K562 (cell line): ENCODE data around the gene LTA4H. TPM values are rescaled to one million over a fixed set of nuclear protein-coding genes. Genes with fewer than 3 reads are reported as not detected.

Experiments
- ATAC-seq: fragments of 200-7000 bp; cut with Tn5 transposase; 3 replicates; pipeline ENCODE4 v1.9.1; 2020; ENCODE audit warnings: moderate library complexity
- BruUV-seq: library from RNA; stranded (reverse); fragments of 400-500 nt; replicated peaks from 2 replicates; lab custom pipeline; 2021; lab: Mats Ljungman, UMichigan
- CTCF ChIA-PET: fragments of 300-600 bp; formaldehyde crosslinking; extraction: SDS; loops from one replicate; lab custom pipeline; 2021; ENCODE audit warnings: low intra/inter-chr PET ratio; lab: Yijun Ruan, JAX
- POLR2A ChIA-PET: fragments of 300-600, 350-650 bp; sonication (Branson Sonifier 250); formaldehyde crosslinking; extraction: SDS; loops from one replicate; lab custom pipeline; 2021; ENCODE audit warnings: antibody characterized with exemption, inconsistent platforms; lab: Yijun Ruan, JAX
- DNase-seq, 4 experiments: peaks; one replicate each; pipeline versions ENCODE4 v3.0.0 to v3.0.0-alpha.2; 2011 to 2018; ENCODE audit warnings: low spot score in 3 of 4, mixed read lengths in 3 of 4; ENCODE audit errors: extremely low read depth in 1 of 4
- FAIRE-seq: peaks from 2 replicates; lab custom pipeline; 2011; peaks lifted over from hg19 to GRCh38; lab: Jason Lieb, UNC
- H2AFZ ChIP-seq: 2 replicates; pipeline ENCODE4 v1.6.0; 2011; ENCODE audit warnings: low read depth, low read length, control low read depth, inconsistent platforms
- H3K27ac ChIP-seq: fragments of 200-600 bp; 3 replicates; pipeline ENCODE4 v1.8.0; 2011; ENCODE audit warnings: low read depth, mild to moderate bottlenecking, control low read depth, inconsistent platforms, low read length, moderate library complexity, mixed read lengths; ENCODE audit errors: extremely low read depth
- H3K27me3 ChIP-seq, 2 experiments: fragments of 300-600 bp in 1 of 2; 2 replicates in 1 of 2; 3 replicates in 1 of 2; pipeline versions ENCODE4 v1.6.0 to v1.8.0; 2011; ENCODE audit warnings: inconsistent platforms in 2 of 2, low read length in 2 of 2, mild to moderate bottlenecking in 1 of 2, mixed read lengths in 1 of 2, moderate library complexity in 1 of 2; ENCODE audit not compliant: control insufficient read depth in 2 of 2, insufficient read depth in 2 of 2
- H3K36me3 ChIP-seq: fragments of 300-600 bp; 3 replicates; pipeline ENCODE4 v1.8.0; 2011; ENCODE audit warnings: mild to moderate bottlenecking, low read length, inconsistent platforms; ENCODE audit not compliant: control insufficient read depth, insufficient read depth
- H3K4me1 ChIP-seq, 2 experiments: fragments of 200-600 bp in 1 of 2; replicated peaks in 1 of 2; 2 replicates in 1 of 2; 3 replicates in 1 of 2; pipeline versions ENCODE4 v1.5.1 to v1.8.0; 2011; ENCODE audit warnings: inconsistent platforms in 2 of 2, low read length in 2 of 2, mild to moderate bottlenecking in 1 of 2, mixed read lengths in 1 of 2, moderate library complexity in 1 of 2; ENCODE audit not compliant: control insufficient read depth in 2 of 2, insufficient read depth in 2 of 2
- H3K4me2 ChIP-seq: 2 replicates; pipeline ENCODE4 v1.6.1; 2011; ENCODE audit warnings: low read length, control low read depth, inconsistent platforms, mixed read lengths; ENCODE audit not compliant: insufficient read depth
- H3K4me3 ChIP-seq: fragments of 200-600 bp; sonication (generic), shearing (Covaris generic); 2 replicates; pipeline ENCODE4 v1.5.1; 2016; ENCODE audit warnings: control low read depth, inconsistent platforms
- H3K79me2 ChIP-seq: fragments of 200-600 bp; 3 replicates; pipeline ENCODE4 v1.8.0; 2011; ENCODE audit warnings: low read length, inconsistent platforms; ENCODE audit not compliant: control insufficient read depth, insufficient read depth
- H3K9ac ChIP-seq, 2 experiments: 2 replicates each; pipeline versions ENCODE4 v1.6.0 to v1.6.1; 2011; ENCODE audit warnings: low read depth in 2 of 2, low read length in 2 of 2, control low read depth in 1 of 2, inconsistent platforms in 1 of 2, mild to moderate bottlenecking in 1 of 2, mixed read lengths in 1 of 2; ENCODE audit not compliant: insufficient read depth in 1 of 2
- H3K9me1 ChIP-seq: one replicate; pipeline ENCODE4 v1.6.0; 2011; ENCODE audit warnings: inconsistent platforms, mild to moderate bottlenecking, low read length, moderate library complexity; ENCODE audit not compliant: control insufficient read depth, insufficient read depth
- H3K9me3 ChIP-seq: replicated peaks from 2 replicates; pipeline ENCODE4 v1.5.1; 2011; ENCODE audit warnings: low read depth, low read length, inconsistent platforms; ENCODE audit not compliant: control insufficient read depth, insufficient read depth
- H4K20me1 ChIP-seq: replicated peaks from 2 replicates; pipeline ENCODE4 v1.6.1; 2011; ENCODE audit warnings: low read length, inconsistent platforms, mixed read lengths; ENCODE audit not compliant: control insufficient read depth, insufficient read depth
- HSF4 ChIP-seq: fragments of 250-450 bp; sonication (Bioruptor Pico); IDR thresholded peaks from 2 replicates; pipeline ENCODE4 v2.1.2; 2022; ENCODE audit warnings: mild to moderate bottlenecking, moderate library complexity, borderline replicate concordance
- IRF2 ChIP-seq: sonication (generic); formaldehyde crosslinking; IDR thresholded peaks from 2 replicates; pipeline ENCODE4 v1.8.1; 2022; ENCODE audit warnings: mild to moderate bottlenecking, missing genetic modification reagents
- NCOA2 ChIP-seq, 2 experiments: fragments of 450-650 bp; IDR thresholded peaks; 2 replicates each; pipeline ENCODE4 v1.6.1; 2018; ENCODE audit warnings: mild to moderate bottlenecking in 2 of 2, moderate library complexity in 1 of 2; ENCODE audit not compliant: partially characterized antibody in 2 of 2
- SMARCE1 ChIP-seq: fragments of 450-650 bp; IDR thresholded peaks from 2 replicates; pipeline ENCODE4 v1.7.1; 2016; ENCODE audit warnings: mild to moderate bottlenecking
- SOX6 ChIP-seq: fragments of 450-650 bp; IDR thresholded peaks from 2 replicates; pipeline ENCODE4 v1.6.1; 2014; ENCODE audit warnings: mild to moderate bottlenecking
- XRCC5 ChIP-seq: fragments of 200-400 bp; formaldehyde crosslinking; IDR thresholded peaks from 2 replicates; pipeline ENCODE4 v1.6.1; 2017; ENCODE audit warnings: low read depth, mild to moderate bottlenecking, low read length
- ZNF354B ChIP-seq: fragments of 250-450 bp; sonication (Bioruptor Pico); IDR thresholded peaks from 2 replicates; pipeline ENCODE4 v1.4.0; 2020
- ZNF699 ChIP-seq: fragments of 250-450 bp; sonication (Bioruptor Pico); IDR thresholded peaks from 2 replicates; pipeline ENCODE4 v1.8.0; 2021; ENCODE audit warnings: mild to moderate bottlenecking, moderate library complexity; ENCODE audit not compliant: insufficient replicate concordance
- ZSCAN29 ChIP-seq: fragments of 450-650 bp; IDR thresholded peaks from 2 replicates; pipeline ENCODE4 v1.6.1; 2017
- ZZZ3 ChIP-seq: fragments of 450-650 bp; IDR thresholded peaks from 2 replicates; pipeline ENCODE4 v1.6.1; 2016; ENCODE audit warnings: antibody characterized with exemption, mild to moderate bottlenecking, moderate library complexity
- WGBS: fragments of 100-300 bp; shearing (Covaris generic); methylation state at CpG from one replicate; pipeline ENCODE4 v1.1.6; 2016; ENCODE audit warnings: low coverage, mixed read lengths; ENCODE audit not compliant: insufficient coverage; ENCODE audit errors: missing lambda C conversion rate; 5-methylcytosine and 5-hydroxymethylcytosine counted together
- in situ Hi-C: fragments of 300-500 bp; cut with MboI; formaldehyde crosslinking; loops from 4 replicates; pipeline ENCODE4 v1.15.0; 2018; ENCODE audit warnings: inconsistent platforms, mixed read lengths
- intact Hi-C: fragments of 100-400 bp; cut with micrococcal nuclease; formaldehyde crosslinking; loops from 2 replicates; pipeline ENCODE4 v1.14.2; 2022
- polyA plus RNA-seq, 8 experiments: library from polyadenylated mRNA; depleted of rRNA in 4 of 8; stranded (reverse) in 5 of 8; unstranded in 3 of 8; fragments of >200 nt; fragmentation: Nextera tagmentation in 2 of 8; fragmentation: Illumina TruSeq in 1 of 8; extraction: Ambion mirVana in 2 of 8; extraction: Trizol in 1 of 8; gene quantifications; 2 replicates each; pipeline versions ENCODE4 v1.2.1 to v1.2.3, GENCODE V29; 2011 to 2014; ENCODE audit warnings: inconsistent platforms in 1 of 8, missing spikeins in 1 of 8
- total RNA-seq, 7 experiments: library from RNA; depleted of rRNA in 6 of 7; stranded (reverse); fragments of >200 nt in 6 of 7; fragmentation: Illumina TruSeq in 2 of 7; extraction: Trizol in 2 of 7; gene quantifications; 2 replicates each; pipeline versions ENCODE4 v1.2.1 to v1.2.3, GENCODE V29; 2011 to 2021; ENCODE audit warnings: low replicate concordance in 1 of 7
- TF ChIP-seq, protein P1 (sequence below): IDR thresholded peaks from 3 replicates; pipeline ENCODE4 v1.6.1; 2011; ENCODE audit warnings: borderline replicate concordance, mild to moderate bottlenecking; ENCODE audit not compliant: insufficient read length, insufficient read depth
- TF ChIP-seq, protein P2 (sequence below), 2 experiments: fragments of 450-650 bp in 1 of 2; IDR thresholded peaks; 2 replicates each; pipeline ENCODE4 v1.6.1; 2011 to 2017; ENCODE audit warnings: low read depth in 2 of 2, antibody characterized with exemption in 1 of 2, borderline replicate concordance in 1 of 2, low read length in 1 of 2, mild to moderate bottlenecking in 1 of 2, mixed read lengths in 1 of 2; ENCODE audit not compliant: control insufficient read depth in 1 of 2
- TF ChIP-seq, protein P3 (sequence below), 2 experiments: fragments of 450-650 bp; IDR thresholded peaks; 2 replicates each; pipeline ENCODE4 v1.6.1; 2018; ENCODE audit warnings: mild to moderate bottlenecking in 2 of 2, low read depth in 1 of 2; ENCODE audit not compliant: partially characterized antibody in 2 of 2

Gene LTA4H
- total and polyA plus RNA-seq, 9 of the 15 experiments (the other 6 are each of a cell fraction or from before 2014, with no cell fraction given) = 25.2 to 58.1 (median 40.5) TPM

DNA sequence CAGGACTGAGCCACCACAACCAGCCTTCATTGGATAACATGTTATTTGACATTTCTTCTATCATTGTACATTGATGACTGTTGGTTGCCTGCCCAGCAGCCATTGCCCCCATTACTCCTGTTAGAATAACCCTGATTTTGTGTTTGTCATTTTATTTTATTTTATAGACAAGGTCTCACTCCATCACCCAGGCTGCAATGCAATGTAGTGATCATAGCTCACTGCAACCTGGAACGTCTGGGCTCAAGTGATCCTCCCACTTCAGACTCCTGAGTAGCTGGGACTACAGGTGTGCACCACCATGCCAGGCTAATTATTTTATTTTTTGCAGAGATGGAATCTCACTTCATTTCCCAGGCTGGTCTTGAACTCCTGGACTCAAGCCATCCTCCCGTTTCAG lies 33.2 kb upstream of the LTA4H start:
- no peak overlapping the region for H2AFZ ChIP-seq
- intact Hi-C loops = no loop called here
- in situ Hi-C loops = loop anchor here (5.0 to 10.0 kb wide), 2 partner anchors 146 to 444 kb away; no protein-coding TSS in a partner anchor
- DNase-seq = no peak
- FAIRE-seq = no peak
- TF ChIP-seq, protein P1, sequence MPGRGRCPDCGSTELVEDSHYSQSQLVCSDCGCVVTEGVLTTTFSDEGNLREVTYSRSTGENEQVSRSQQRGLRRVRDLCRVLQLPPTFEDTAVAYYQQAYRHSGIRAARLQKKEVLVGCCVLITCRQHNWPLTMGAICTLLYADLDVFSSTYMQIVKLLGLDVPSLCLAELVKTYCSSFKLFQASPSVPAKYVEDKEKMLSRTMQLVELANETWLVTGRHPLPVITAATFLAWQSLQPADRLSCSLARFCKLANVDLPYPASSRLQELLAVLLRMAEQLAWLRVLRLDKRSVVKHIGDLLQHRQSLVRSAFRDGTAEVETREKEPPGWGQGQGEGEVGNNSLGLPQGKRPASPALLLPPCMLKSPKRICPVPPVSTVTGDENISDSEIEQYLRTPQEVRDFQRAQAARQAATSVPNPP = no peak
- TF ChIP-seq NCOA2 (IDR thresholded peaks at IDR 0.05; ENCODE audit: partially characterized antibody in 2 of 2) (no peak), SMARCE1 (no peak), ZSCAN29 (no peak), SOX6 (no peak), ZNF354B (CRISPR knock-in tag) (no peak), ZNF699 (CRISPR knock-in tag) (no peak), HSF4 (no peak), XRCC5 (no peak), ZZZ3 (no peak), IRF2 (CRISPR knock-in tag) (no peak)
- TF ChIP-seq, protein P2, sequence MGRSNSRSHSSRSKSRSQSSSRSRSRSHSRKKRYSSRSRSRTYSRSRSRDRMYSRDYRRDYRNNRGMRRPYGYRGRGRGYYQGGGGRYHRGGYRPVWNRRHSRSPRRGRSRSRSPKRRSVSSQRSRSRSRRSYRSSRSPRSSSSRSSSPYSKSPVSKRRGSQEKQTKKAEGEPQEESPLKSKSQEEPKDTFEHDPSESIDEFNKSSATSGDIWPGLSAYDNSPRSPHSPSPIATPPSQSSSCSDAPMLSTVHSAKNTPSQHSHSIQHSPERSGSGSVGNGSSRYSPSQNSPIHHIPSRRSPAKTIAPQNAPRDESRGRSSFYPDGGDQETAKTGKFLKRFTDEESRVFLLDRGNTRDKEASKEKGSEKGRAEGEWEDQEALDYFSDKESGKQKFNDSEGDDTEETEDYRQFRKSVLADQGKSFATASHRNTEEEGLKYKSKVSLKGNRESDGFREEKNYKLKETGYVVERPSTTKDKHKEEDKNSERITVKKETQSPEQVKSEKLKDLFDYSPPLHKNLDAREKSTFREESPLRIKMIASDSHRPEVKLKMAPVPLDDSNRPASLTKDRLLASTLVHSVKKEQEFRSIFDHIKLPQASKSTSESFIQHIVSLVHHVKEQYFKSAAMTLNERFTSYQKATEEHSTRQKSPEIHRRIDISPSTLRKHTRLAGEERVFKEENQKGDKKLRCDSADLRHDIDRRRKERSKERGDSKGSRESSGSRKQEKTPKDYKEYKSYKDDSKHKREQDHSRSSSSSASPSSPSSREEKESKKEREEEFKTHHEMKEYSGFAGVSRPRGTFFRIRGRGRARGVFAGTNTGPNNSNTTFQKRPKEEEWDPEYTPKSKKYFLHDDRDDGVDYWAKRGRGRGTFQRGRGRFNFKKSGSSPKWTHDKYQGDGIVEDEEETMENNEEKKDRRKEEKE (IDR thresholded peaks at IDR 0.05; ENCODE audit: borderline replicate concordance in 1 of 2, control insufficient read depth in 1 of 2, low read depth in 2 of 2, low read length in 1 of 2) = no peak
- TF ChIP-seq, protein P3, sequence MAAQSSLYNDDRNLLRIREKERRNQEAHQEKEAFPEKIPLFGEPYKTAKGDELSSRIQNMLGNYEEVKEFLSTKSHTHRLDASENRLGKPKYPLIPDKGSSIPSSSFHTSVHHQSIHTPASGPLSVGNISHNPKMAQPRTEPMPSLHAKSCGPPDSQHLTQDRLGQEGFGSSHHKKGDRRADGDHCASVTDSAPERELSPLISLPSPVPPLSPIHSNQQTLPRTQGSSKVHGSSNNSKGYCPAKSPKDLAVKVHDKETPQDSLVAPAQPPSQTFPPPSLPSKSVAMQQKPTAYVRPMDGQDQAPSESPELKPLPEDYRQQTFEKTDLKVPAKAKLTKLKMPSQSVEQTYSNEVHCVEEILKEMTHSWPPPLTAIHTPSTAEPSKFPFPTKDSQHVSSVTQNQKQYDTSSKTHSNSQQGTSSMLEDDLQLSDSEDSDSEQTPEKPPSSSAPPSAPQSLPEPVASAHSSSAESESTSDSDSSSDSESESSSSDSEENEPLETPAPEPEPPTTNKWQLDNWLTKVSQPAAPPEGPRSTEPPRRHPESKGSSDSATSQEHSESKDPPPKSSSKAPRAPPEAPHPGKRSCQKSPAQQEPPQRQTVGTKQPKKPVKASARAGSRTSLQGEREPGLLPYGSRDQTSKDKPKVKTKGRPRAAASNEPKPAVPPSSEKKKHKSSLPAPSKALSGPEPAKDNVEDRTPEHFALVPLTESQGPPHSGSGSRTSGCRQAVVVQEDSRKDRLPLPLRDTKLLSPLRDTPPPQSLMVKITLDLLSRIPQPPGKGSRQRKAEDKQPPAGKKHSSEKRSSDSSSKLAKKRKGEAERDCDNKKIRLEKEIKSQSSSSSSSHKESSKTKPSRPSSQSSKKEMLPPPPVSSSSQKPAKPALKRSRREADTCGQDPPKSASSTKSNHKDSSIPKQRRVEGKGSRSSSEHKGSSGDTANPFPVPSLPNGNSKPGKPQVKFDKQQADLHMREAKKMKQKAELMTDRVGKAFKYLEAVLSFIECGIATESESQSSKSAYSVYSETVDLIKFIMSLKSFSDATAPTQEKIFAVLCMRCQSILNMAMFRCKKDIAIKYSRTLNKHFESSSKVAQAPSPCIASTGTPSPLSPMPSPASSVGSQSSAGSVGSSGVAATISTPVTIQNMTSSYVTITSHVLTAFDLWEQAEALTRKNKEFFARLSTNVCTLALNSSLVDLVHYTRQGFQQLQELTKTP (IDR thresholded peaks at IDR 0.05; ENCODE audit: low read depth in 1 of 2, partially characterized antibody in 2 of 2) = no peak
- no peak overlapping the region for H3K4me2 ChIP-seq
- no peaks in the 10 kb centered on the region for H4K20me1 ChIP-seq
- no peak overlapping the region for H3K27ac ChIP-seq
- H3K36me3 ChIP-seq = no peaks in the 10 kb centered on the region
- H3K4me3 ChIP-seq = no peak overlapping the region
- ATAC-seq = no peak
- WGBS = 0% methylated on average over 2 of the region's 2 CpGs
- ChIA-PET CTCF (interaction anchor here (0.5 kb wide), 1 partner anchor 790 kb away, joined by 3 read pairs; no protein-coding TSS in a partner anchor), POLR2A (no interaction called here)
- peaks cover 14 to 46% of the 10 kb centered on the region in 2 experiments; a peak in 4 of 5 replicates for H3K27me3 ChIP-seq
- no peaks in the 10 kb centered on the region for H3K9me3 ChIP-seq
- no peaks in the 10 kb centered on the region for H3K9me1 ChIP-seq
- no peaks in the 10 kb centered on the region for H3K79me2 ChIP-seq
- H3K9ac ChIP-seq = no peak overlapping the region
- no TSS peak for BruUV-seq
- H3K4me1 ChIP-seq = no peaks in the 10 kb centered on the region
